ENCODE results near the gene REXO1.

- TF ChIP-seq GTF2F1 (IDR thresholded peaks at IDR 0.05; ENCODE audit: low read length) (no peak), ZFP82 (CRISPR knock-in tag; IDR thresholded peaks at IDR 0.05; ENCODE audit: borderline replicate concordance) (no peak), IRF1 (CRISPR knock-in tag; IDR thresholded peaks at IDR 0.05; ENCODE audit: low read depth) (no peak)
These were observed 35.7 kb downstream of the REXO1 start for GRCh38 chr19:1812426-1813191.

Data from HepG2 (cell line).